HepG2 (cell line): ENCODE results near the gene PRSS8. TPM values are rescaled to one million over a fixed set of nuclear protein-coding genes. Genes with fewer than 3 reads are reported as not detected.

Source experiments
- ATAD3A ChIP-seq: sonication (generic); formaldehyde crosslinking; IDR thresholded peaks from 2 replicates; pipeline ENCODE4 v1.4.0; 2020; ENCODE audit warnings: missing genetic modification reagents
- ATM ChIP-seq: fragments of 450-650 bp; IDR thresholded peaks from 2 replicates; pipeline ENCODE4 v1.7.1; 2017; ENCODE audit warnings: mild to moderate bottlenecking, borderline replicate concordance
- DZIP1 ChIP-seq: sonication (generic); formaldehyde crosslinking; IDR thresholded peaks from 2 replicates; pipeline ENCODE4 v1.5.0; 2020; ENCODE audit warnings: mild to moderate bottlenecking, missing genetic modification reagents
- FOXP4 ChIP-seq: sonication (generic); formaldehyde crosslinking; IDR thresholded peaks from 2 replicates; pipeline ENCODE4 v1.4.0; 2020; ENCODE audit warnings: missing genetic modification reagents
- MAFG ChIP-seq: sonication (generic); formaldehyde crosslinking; IDR thresholded peaks from 2 replicates; pipeline ENCODE4 v1.5.1; 2020; ENCODE audit warnings: mild to moderate bottlenecking, missing genetic modification reagents
- SALL2 ChIP-seq: sonication (generic); formaldehyde crosslinking; IDR thresholded peaks from 2 replicates; pipeline ENCODE4 v1.8.1; 2023; ENCODE audit warnings: mild to moderate bottlenecking, missing genetic modification reagents, inconsistent platforms
- ZKSCAN1 ChIP-seq: fragments of 150-350 bp; IDR thresholded peaks from 2 replicates; pipeline ENCODE4 v1.6.1; 2014; ENCODE audit warnings: low read length
- ZNF12 ChIP-seq: sonication (generic); formaldehyde crosslinking; IDR thresholded peaks from 2 replicates; pipeline ENCODE4 v1.5.0; 2020; ENCODE audit warnings: missing genetic modification reagents
- ZNF318 ChIP-seq: sonication (generic); formaldehyde crosslinking; IDR thresholded peaks from 2 replicates; pipeline ENCODE4 v1.4.0; 2020; ENCODE audit warnings: mild to moderate bottlenecking, missing genetic modification reagents
- ZNF335 ChIP-seq: sonication (generic); formaldehyde crosslinking; IDR thresholded peaks from 2 replicates; pipeline ENCODE4 v1.4.0; 2020; ENCODE audit warnings: missing genetic modification reagents
- ZNF468 ChIP-seq: sonication (generic); formaldehyde crosslinking; IDR thresholded peaks from 2 replicates; pipeline ENCODE4 v1.8.0; 2022; ENCODE audit warnings: mild to moderate bottlenecking, moderate library complexity, missing genetic modification reagents
- ZNF710 ChIP-seq: sonication (generic); formaldehyde crosslinking; IDR thresholded peaks from 2 replicates; pipeline ENCODE4 v1.5.0; 2020; ENCODE audit warnings: mild to moderate bottlenecking, missing genetic modification reagents, borderline replicate concordance
- ZNF773 ChIP-seq: sonication (generic); formaldehyde crosslinking; IDR thresholded peaks from 2 replicates; pipeline ENCODE4 v1.4.0; 2020; ENCODE audit warnings: missing genetic modification reagents, borderline replicate concordance
- ZSCAN25 ChIP-seq: sonication (generic); formaldehyde crosslinking; IDR thresholded peaks from 2 replicates; pipeline ENCODE4 v1.8.0; 2022; ENCODE audit warnings: mild to moderate bottlenecking, missing genetic modification reagents
- polyA plus RNA-seq, 8 experiments: library from polyadenylated mRNA; depleted of rRNA in 3 of 8; stranded (reverse) in 7 of 8; unstranded in 1 of 8; fragments of >200 nt; fragmentation: Illumina TruSeq in 4 of 8; extraction: Trizol in 4 of 8; gene quantifications; 2 replicates each; pipeline versions ENCODE4 v1.2.1 to v1.2.3, GENCODE V29; 2011 to 2016; ENCODE audit warnings: low read depth in 4 of 8, missing spikeins in 1 of 8, mixed read lengths in 1 of 8; ENCODE audit not compliant: insufficient read depth in 1 of 8
- total RNA-seq, 5 experiments: library from RNA; depleted of rRNA; stranded (reverse); fragments of >200 nt; fragmentation: Illumina TruSeq; extraction: Trizol; gene quantifications; 2 replicates each; pipeline ENCODE4 v1.2.3, GENCODE V29; 2016; ENCODE audit warnings: low read depth in 1 of 5

PRSS8 gene
- total and polyA plus RNA-seq, 2 of the 13 experiments (the other 11 are each of a cell fraction or from before 2014, with no cell fraction given), result 2.6 to 7.2 TPM

- TF ChIP-seq ZNF318 (CRISPR knock-in tag), result no peak
- TF ChIP-seq ZNF468 (CRISPR knock-in tag), result no peak
- TF ChIP-seq ZNF710 (CRISPR knock-in tag), result no peak
- no peak; the same call in 1 of the 2 replicates for TF ChIP-seq ZNF335
- no peak for TF ChIP-seq ZSCAN25 (CRISPR knock-in tag)
- no peak for TF ChIP-seq ATAD3A
- TF ChIP-seq ZNF773, result no peak
- no peak for TF ChIP-seq MAFG (CRISPR knock-in tag)
- TF ChIP-seq FOXP4 (CRISPR knock-in tag), result no peak
- no peak for TF ChIP-seq SALL2
- TF ChIP-seq ZKSCAN1, result no peak
- TF ChIP-seq ATM, result no peak
- no peak for TF ChIP-seq ZNF12 (CRISPR knock-in tag)
- TF ChIP-seq DZIP1 (CRISPR knock-in tag), result no peak
These were observed 42.3 kb downstream of the PRSS8 start (continued) for GRCh38 chr16:31093132-31093703.
